Left hindlimb (tissue), 1 donor: ENCODE data around the gene CLIP1.
A peak's percentile ranks its signal among the peaks of the same experiment; 100 is the strongest.

ENCODE experiments used
- DNase-seq: peaks from one replicate; pipeline ENCODE4 v3.0.0-alpha.2; 2018

CLIP1 gene

DNA sequence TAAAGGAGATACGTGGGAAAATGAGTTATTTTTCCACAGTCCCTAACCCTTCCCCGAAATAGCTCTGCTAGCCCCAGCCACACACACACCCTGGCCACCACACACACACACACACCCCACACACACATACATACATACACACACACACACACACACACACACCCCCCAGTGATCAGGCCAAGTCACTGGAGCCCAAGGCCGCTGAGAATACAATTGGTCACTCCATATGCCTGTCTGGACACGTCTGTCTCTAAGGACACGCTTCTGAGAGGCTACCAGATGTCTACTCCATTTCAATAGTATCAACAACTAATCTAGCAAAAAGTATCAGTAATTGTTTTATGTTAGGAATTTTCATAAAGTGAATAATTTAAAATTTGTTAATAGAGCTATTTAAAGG is 183.6 kb downstream of the CLIP1 start:
- DNase-seq = no peak

DNA sequence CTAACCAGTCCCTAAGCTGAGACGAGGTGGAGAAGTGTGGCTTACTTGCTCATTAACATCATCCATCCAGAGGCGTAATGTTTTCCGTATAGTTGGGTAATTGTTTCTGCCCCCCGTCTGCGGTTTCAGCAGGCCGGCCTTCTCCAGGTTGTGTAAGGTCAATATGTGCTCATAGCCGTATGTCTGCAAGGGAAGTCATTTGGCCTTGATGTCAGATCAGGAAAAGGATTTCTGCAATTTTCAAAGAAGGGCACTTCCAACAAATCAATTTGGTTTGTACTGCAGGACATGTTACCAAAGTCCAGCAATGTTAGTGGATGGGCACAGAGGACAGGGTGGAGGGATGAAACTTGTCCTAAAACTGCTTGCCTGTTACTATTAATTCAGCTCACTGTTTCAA is 186.7 kb downstream of the CLIP1 start:
- no peak for DNase-seq

DNA sequence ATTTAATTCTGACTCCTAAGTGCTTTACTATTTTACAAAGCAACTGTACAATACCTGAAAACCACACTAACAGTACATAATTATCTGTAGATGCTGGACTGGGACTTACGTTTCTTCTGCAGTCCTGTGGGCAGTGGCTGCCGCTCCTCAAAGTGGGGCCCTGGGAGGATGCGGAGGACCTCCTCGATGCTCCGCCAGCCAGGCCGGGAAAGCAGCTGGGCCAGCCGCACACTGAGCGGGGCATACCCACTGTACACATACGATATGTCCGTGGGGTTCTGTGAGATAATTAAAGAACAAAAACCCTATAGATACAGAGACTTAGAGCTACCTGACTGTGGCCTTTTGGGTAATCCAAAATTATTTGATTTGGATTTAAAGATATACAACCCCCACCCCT is 189.8 kb downstream of the CLIP1 start:
- DNase-seq = no peak

DNA sequence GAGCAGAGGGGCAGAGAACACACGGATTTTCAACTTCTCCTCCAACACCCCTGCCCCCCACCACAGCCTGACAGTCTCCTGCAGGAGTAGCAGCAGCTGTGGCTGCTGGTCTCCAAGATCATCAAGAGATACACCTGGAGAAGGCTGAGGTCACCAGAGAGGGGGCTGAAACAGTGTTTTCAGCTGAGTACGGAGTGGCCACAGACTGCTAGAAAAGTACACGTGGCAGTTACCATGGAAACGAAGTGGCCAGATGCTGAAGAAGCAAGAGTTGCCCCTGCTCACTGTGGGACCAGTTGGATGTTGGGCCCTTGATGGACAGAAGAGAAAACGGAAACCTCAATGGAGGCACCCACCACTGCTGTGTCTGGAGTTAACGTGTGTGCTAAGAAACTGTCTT is 191.7 kb downstream of the CLIP1 start:
- DNase-seq = no peak

DNA sequence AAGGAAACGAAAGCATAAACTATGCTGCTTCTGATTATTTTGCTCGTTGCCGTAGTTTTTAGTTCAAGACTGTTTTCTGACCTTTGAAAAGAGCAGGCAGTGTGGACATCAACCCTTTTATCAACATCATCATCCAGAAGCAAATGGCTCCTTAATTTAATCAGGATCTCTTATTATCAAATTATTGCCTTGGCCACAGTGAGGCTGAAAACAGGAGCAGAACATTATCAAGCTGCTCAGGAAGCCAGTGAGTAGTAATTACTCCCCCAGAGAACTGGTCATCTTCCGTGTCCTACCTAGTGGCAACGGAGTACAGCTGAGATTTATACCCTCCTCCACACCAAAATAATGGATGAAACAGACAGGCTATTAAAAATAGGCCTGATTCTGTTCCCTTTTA is 194.4 kb downstream of the CLIP1 start:
- DNase-seq = no peak

DNA sequence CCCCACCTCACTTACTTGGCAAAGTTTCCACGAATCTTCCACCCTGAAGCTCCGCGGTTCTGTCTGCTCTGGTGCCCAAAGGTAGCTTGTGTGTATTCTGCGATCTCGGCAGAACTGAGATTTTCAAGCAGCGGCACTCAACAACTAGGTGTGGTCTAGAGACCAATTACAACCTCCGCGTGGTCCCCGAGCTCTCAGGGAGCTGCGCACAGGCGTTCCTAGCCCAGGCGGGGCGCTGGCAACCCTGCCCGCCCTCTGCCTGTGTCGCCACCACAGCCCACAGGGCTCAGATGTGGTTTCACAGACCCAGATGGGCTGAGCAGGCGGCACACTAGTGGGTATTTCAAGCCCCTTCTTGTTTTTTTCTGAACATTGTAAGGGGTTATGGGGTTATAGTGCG is 195.1 kb downstream of the CLIP1 start:
- no peak for DNase-seq

DNA sequence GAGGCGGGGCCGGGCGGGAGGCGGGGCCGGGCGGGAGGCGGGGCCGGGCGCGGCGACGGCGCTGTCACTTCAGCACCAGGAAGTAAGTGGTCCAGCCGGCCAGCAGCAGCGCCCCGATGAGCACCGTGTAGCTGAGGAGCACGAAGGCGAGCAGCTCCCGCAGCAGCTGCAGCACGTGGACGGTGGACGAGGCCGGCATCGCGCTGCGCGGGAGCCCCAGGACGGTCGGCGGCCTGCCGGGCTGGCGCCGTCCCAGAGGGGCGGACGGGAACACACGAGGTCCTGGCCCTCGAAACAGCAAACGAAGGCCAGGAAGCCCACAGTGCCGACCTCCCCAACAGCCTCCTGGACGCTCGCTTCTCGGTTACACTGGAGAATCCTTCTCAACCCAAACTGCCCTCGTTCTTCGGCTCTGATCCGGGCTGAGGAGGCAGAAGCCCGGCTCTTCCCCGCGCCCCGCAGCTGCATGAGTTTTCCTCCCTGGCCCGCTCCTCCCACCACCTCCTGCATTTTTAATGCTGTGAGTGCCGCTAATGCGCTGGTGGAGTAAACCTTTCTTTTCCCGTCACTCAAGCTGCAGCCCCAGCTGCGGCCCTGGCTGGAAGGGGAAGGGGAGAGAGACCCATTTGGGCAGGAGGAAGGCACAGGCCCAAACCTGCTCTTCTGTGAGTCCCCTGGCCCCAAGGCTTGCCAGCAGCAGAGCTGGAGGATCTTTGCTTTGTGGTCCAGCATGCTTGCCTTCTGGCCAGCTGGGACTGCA is 195.9 kb downstream of the CLIP1 start:
- DNase-seq = no peak

DNA sequence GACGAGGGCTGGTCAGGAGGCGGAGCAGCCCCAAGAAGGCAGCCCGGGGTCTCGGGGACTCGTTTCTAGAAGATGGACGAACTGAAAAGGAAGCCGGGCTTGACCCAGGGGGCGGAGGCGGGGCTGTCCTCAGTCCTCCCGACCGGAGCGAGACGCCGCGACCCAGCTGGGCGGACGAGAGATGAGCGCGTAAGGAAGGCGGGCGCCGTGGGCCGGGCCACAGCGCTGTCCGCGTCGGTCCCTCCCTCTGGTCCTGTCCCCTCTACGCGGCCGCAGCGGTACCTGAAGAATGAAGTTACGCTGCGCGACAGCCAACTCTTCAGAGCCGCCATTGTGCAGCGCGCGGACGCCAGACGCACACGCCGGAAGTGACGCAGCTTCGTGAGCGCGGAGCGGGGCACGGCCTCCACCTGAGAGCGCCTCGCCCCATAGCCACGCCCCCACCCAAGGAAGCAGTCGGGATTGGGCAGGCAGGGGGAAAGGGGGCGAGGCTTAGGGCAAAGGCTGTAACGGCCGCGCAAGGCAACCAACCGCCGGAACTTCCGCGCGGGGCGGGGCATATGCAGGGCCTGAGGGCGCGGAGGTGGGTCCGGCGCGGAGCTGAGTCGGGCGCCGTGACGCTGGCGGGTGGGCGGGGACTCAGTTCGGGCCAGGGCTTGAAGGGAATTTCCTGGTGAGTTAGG is 196.6 kb downstream of the CLIP1 start, which contains the start of gene DIABLO:
Gene DIABLO (minus strand): TSS at position 370 of the 683 bp plus-strand sequence. CDS start 38 bp downstream, at position 332.
- peak; percentile 100 for DNase-seq
